HepG2 (cell line): Measurements from ENCODE around the gene ABHD12. TPM values are rescaled to one million over a fixed set of nuclear protein-coding genes. Genes with fewer than 3 reads are reported as not detected.

ENCODE experiments used
- ATAD3A ChIP-seq: sonication (generic); formaldehyde crosslinking; IDR thresholded peaks from 2 replicates; pipeline ENCODE4 v1.4.0; 2020; ENCODE audit warnings: missing genetic modification reagents
- FOXA3 ChIP-seq: IDR thresholded peaks from 2 replicates; pipeline ENCODE4 v1.6.1; 2016; ENCODE audit warnings: missing genetic modification reagents, missing compliant biosample characterization
- FOXC1 ChIP-seq: sonication (generic); formaldehyde crosslinking; IDR thresholded peaks from 2 replicates; pipeline ENCODE4 v1.8.0; 2022; ENCODE audit warnings: mild to moderate bottlenecking, missing genetic modification reagents, borderline replicate concordance
- HNF4G ChIP-seq, 2 experiments: sonication (generic) in 1 of 2; formaldehyde crosslinking in 1 of 2; IDR thresholded peaks; 2 replicates each; pipeline versions ENCODE4 v1.4.0 to v1.6.1; 2011 to 2020; ENCODE audit warnings: borderline replicate concordance in 2 of 2, low read depth in 2 of 2, mild to moderate bottlenecking in 2 of 2, low read length in 1 of 2, missing genetic modification reagents in 1 of 2, moderate library complexity in 1 of 2
- MTA3 ChIP-seq: sonication (generic); formaldehyde crosslinking; IDR thresholded peaks from 2 replicates; pipeline ENCODE4 v1.4.0; 2020; ENCODE audit warnings: missing genetic modification reagents
- NFKB2 ChIP-seq: sonication (generic); formaldehyde crosslinking; IDR thresholded peaks from 2 replicates; pipeline ENCODE4 v1.4.0; 2020; ENCODE audit warnings: missing genetic modification reagents, borderline replicate concordance
- NONO ChIP-seq, 2 experiments: fragments of 450-650 bp in 1 of 2; sonication (generic) in 1 of 2; formaldehyde crosslinking in 1 of 2; IDR thresholded peaks in 1 of 2; conservative IDR thresholded peaks in 1 of 2; 2 replicates each; pipeline versions ENCODE4 v1.6.1 to v1.8.0; 2017 to 2022; ENCODE audit warnings: mild to moderate bottlenecking in 1 of 2, missing genetic modification reagents in 1 of 2, moderate library complexity in 1 of 2
- NR2F2 ChIP-seq: IDR thresholded peaks from 2 replicates; pipeline ENCODE4 v1.6.1; 2012; ENCODE audit warnings: low read depth, inconsistent platforms, borderline replicate concordance
- RCOR2 ChIP-seq: IDR thresholded peaks from 2 replicates; pipeline ENCODE4 v1.6.1; 2016; ENCODE audit warnings: missing biosample characterization, missing genetic modification reagents
- ZNF143 ChIP-seq: sonication (generic); formaldehyde crosslinking; IDR thresholded peaks from 2 replicates; pipeline ENCODE4 v1.4.0; 2020; ENCODE audit warnings: missing genetic modification reagents
- ZNF343 ChIP-seq: sonication (generic); formaldehyde crosslinking; IDR thresholded peaks from 2 replicates; pipeline ENCODE4 v1.4.0; 2020; ENCODE audit warnings: mild to moderate bottlenecking, missing genetic modification reagents
- ZNF501 ChIP-seq: sonication (generic); formaldehyde crosslinking; IDR thresholded peaks from 2 replicates; pipeline ENCODE4 v1.5.1; 2020; ENCODE audit warnings: mild to moderate bottlenecking, moderate library complexity, missing genetic modification reagents
- ZNF629 ChIP-seq: sonication (generic); formaldehyde crosslinking; conservative IDR thresholded peaks from 2 replicates; pipeline ENCODE4 v1.5.0; 2020; ENCODE audit warnings: missing genetic modification reagents
- polyA plus RNA-seq, 8 experiments: library from polyadenylated mRNA; depleted of rRNA in 3 of 8; stranded (reverse) in 7 of 8; unstranded in 1 of 8; fragments of >200 nt; fragmentation: Illumina TruSeq in 4 of 8; extraction: Trizol in 4 of 8; gene quantifications; 2 replicates each; pipeline versions ENCODE4 v1.2.1 to v1.2.3, GENCODE V29; 2011 to 2016; ENCODE audit warnings: low read depth in 4 of 8, missing spikeins in 1 of 8, mixed read lengths in 1 of 8; ENCODE audit not compliant: insufficient read depth in 1 of 8
- total RNA-seq, 5 experiments: library from RNA; depleted of rRNA; stranded (reverse); fragments of >200 nt; fragmentation: Illumina TruSeq; extraction: Trizol; gene quantifications; 2 replicates each; pipeline ENCODE4 v1.2.3, GENCODE V29; 2016; ENCODE audit warnings: low read depth in 1 of 5
- TF ChIP-seq, protein P1 (sequence below): sonication (generic); formaldehyde crosslinking; IDR thresholded peaks from 2 replicates; pipeline ENCODE4 v1.4.0; 2020; ENCODE audit warnings: missing genetic modification reagents
- TF ChIP-seq, protein P2 (sequence below): sonication (generic); formaldehyde crosslinking; IDR thresholded peaks from 2 replicates; pipeline ENCODE4 v1.4.0; 2020; ENCODE audit warnings: missing genetic modification reagents, mild to moderate bottlenecking, borderline replicate concordance
- TF ChIP-seq, protein P3 (sequence below): sonication (generic); formaldehyde crosslinking; IDR thresholded peaks from 2 replicates; pipeline ENCODE4 v1.4.0; 2020; ENCODE audit warnings: missing genetic modification reagents, borderline replicate concordance
- TF ChIP-seq, protein P4 (sequence below): IDR thresholded peaks from 2 replicates; pipeline ENCODE4 v1.6.1; 2016; ENCODE audit warnings: low read depth, missing genetic modification reagents, missing compliant biosample characterization

Gene ABHD12
- total and polyA plus RNA-seq, 2 of the 13 experiments (the other 11 are each of a cell fraction or from before 2014, with no cell fraction given) = 23.5 to 72.1 TPM

DNA sequence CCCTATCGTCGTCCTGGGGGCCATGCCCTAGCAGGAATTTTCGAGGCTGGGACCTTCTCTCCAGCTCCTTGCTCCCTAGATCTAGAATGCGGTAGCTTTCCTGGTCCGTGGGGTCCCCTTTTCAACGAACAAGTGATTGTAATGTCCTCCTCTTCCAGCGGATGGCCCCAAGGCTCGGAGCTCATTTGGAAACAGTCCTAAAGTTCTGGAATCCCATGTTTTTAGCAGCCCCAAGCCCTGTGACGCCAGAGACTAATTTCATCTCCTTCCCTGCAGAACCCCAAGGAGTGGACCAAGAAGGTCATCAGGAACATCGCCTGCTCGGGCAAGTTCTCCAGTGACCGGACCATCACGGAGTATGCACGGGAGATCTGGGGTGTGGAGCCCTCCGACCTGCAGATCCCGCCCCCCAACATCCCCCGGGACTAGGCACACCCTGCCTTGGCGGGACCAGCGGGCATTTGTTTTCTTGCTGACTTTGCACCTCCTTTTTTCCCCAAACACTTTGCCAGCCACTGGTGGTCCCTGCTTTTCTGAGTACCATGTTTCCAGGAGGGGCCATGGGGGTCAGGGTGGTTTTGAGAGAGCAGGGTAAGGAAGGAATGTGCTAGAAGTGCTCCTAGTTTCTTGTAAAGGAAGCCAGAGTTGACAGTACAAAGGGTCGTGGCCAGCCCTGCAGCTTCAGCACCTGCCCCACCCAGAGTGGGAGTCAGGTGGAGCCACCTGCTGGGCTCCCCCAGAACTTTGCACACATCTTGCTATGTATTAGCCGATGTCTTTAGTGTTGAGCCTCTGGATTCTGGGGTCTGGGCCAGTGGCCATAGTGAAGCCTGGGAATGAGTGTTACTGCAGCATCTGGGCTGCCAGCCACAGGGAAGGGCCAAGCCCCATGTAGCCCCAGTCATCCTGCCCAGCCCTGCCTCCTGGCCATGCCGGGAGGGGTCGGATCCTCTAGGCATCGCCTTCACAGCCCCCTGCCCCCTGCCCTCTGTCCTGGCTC, 94.2 kb downstream of the ABHD12 start (continued):
- TF ChIP-seq, protein P1, sequence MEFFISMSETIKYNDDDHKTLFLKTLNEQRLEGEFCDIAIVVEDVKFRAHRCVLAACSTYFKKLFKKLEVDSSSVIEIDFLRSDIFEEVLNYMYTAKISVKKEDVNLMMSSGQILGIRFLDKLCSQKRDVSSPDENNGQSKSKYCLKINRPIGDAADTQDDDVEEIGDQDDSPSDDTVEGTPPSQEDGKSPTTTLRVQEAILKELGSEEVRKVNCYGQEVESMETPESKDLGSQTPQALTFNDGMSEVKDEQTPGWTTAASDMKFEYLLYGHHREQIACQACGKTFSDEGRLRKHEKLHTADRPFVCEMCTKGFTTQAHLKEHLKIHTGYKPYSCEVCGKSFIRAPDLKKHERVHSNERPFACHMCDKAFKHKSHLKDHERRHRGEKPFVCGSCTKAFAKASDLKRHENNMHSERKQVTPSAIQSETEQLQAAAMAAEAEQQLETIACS (CRISPR knock-in tag) = no peak
- TF ChIP-seq NR2F2 = no peak
- TF ChIP-seq HNF4G (IDR thresholded peaks at IDR 0.05; ENCODE audit: borderline replicate concordance, low read depth, low read length) = no peak
- no peak for TF ChIP-seq HNF4G (CRISPR knock-in tag; IDR thresholded peaks at IDR 0.05; ENCODE audit: borderline replicate concordance, low read depth)
- TF ChIP-seq ZNF343 = no peak
- TF ChIP-seq NONO (IDR thresholded peaks at IDR 0.05) = no peak
- peak; percentile 16; the same call in 1 of the 2 replicates for TF ChIP-seq NONO (CRISPR knock-in tag; conservative IDR thresholded peaks at IDR 0.05)
- TF ChIP-seq ZNF143 = 0 out of 2 replicates have a peak, but pooled peaks have one; percentile 7
- TF ChIP-seq NFKB2 (CRISPR knock-in tag) = no peak
- TF ChIP-seq MTA3 (CRISPR knock-in tag) = no peak
- TF ChIP-seq, protein P2, sequence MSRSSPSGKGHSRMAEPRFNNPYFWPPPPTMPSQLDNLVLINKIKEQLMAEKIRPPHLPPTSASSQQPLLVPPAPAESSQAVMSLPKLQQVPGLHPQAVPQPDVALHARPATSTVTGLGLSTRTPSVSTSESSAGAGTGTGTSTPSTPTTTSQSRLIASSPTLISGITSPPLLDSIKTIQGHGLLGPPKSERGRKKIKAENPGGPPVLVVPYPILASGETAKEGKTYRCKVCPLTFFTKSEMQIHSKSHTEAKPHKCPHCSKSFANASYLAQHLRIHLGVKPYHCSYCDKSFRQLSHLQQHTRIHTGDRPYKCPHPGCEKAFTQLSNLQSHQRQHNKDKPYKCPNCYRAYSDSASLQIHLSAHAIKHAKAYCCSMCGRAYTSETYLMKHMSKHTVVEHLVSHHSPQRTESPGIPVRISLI (CRISPR knock-in tag) = no peak
- TF ChIP-seq, protein P3, sequence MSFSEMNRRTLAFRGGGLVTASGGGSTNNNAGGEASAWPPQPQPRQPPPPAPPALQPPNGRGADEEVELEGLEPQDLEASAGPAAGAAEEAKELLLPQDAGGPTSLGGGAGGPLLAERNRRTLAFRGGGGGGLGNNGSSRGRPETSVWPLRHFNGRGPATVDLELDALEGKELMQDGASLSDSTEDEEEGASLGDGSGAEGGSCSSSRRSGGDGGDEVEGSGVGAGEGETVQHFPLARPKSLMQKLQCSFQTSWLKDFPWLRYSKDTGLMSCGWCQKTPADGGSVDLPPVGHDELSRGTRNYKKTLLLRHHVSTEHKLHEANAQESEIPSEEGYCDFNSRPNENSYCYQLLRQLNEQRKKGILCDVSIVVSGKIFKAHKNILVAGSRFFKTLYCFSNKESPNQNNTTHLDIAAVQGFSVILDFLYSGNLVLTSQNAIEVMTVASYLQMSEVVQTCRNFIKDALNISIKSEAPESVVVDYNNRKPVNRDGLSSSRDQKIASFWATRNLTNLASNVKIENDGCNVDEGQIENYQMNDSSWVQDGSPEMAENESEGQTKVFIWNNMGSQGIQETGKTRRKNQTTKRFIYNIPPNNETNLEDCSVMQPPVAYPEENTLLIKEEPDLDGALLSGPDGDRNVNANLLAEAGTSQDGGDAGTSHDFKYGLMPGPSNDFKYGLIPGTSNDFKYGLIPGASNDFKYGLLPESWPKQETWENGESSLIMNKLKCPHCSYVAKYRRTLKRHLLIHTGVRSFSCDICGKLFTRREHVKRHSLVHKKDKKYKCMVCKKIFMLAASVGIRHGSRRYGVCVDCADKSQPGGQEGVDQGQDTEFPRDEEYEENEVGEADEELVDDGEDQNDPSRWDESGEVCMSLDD (CRISPR knock-in tag) = no peak
- no peak for TF ChIP-seq RCOR2 (CRISPR knock-in tag)
- TF ChIP-seq, protein P4, sequence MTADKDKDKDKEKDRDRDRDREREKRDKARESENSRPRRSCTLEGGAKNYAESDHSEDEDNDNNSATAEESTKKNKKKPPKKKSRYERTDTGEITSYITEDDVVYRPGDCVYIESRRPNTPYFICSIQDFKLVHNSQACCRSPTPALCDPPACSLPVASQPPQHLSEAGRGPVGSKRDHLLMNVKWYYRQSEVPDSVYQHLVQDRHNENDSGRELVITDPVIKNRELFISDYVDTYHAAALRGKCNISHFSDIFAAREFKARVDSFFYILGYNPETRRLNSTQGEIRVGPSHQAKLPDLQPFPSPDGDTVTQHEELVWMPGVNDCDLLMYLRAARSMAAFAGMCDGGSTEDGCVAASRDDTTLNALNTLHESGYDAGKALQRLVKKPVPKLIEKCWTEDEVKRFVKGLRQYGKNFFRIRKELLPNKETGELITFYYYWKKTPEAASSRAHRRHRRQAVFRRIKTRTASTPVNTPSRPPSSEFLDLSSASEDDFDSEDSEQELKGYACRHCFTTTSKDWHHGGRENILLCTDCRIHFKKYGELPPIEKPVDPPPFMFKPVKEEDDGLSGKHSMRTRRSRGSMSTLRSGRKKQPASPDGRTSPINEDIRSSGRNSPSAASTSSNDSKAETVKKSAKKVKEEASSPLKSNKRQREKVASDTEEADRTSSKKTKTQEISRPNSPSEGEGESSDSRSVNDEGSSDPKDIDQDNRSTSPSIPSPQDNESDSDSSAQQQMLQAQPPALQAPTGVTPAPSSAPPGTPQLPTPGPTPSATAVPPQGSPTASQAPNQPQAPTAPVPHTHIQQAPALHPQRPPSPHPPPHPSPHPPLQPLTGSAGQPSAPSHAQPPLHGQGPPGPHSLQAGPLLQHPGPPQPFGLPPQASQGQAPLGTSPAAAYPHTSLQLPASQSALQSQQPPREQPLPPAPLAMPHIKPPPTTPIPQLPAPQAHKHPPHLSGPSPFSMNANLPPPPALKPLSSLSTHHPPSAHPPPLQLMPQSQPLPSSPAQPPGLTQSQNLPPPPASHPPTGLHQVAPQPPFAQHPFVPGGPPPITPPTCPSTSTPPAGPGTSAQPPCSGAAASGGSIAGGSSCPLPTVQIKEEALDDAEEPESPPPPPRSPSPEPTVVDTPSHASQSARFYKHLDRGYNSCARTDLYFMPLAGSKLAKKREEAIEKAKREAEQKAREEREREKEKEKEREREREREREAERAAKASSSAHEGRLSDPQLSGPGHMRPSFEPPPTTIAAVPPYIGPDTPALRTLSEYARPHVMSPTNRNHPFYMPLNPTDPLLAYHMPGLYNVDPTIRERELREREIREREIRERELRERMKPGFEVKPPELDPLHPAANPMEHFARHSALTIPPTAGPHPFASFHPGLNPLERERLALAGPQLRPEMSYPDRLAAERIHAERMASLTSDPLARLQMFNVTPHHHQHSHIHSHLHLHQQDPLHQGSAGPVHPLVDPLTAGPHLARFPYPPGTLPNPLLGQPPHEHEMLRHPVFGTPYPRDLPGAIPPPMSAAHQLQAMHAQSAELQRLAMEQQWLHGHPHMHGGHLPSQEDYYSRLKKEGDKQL (CRISPR knock-in tag) = no peak
- TF ChIP-seq FOXC1 (CRISPR knock-in tag) = no peak
- no peak for TF ChIP-seq FOXA3 (CRISPR knock-in tag)
- no peak for TF ChIP-seq ZNF501 (CRISPR knock-in tag)
- TF ChIP-seq ZNF629 (CRISPR knock-in tag) = no peak
- TF ChIP-seq ATAD3A (CRISPR knock-in tag) = no peak
